IMR-90 (cell line): ENCODE data around the gene DYNLT3.

Experiments used
- CTCF ChIP-seq: conservative IDR thresholded peaks from 2 replicates; pipeline ENCODE4 v1.5.1; 2012; ENCODE audit warnings: mild to moderate bottlenecking, low read depth, low read length, improper control_type of control experiment
- ELK1 ChIP-seq: fragments of 150-350 bp; IDR thresholded peaks from 2 replicates; pipeline ENCODE4 v1.6.1; 2016; ENCODE audit warnings: low read depth, mild to moderate bottlenecking, low read length, moderate library complexity, borderline replicate concordance
- MAZ ChIP-seq: IDR thresholded peaks from 2 replicates; pipeline ENCODE4 v1.6.1; 2012; ENCODE audit warnings: low read depth, mild to moderate bottlenecking, low read length, improper control_type of control experiment, moderate library complexity, borderline replicate concordance
- POLR2A ChIP-seq: IDR thresholded peaks from 2 replicates; pipeline ENCODE4 v1.6.1; 2012; ENCODE audit warnings: mild to moderate bottlenecking, low read depth, low read length

GRCh38 chrX:37796310-37796709, 51.1 kb downstream of the DYNLT3 start:
- TF ChIP-seq POLR2A (no peak), CTCF (no peak), MAZ (no peak), ELK1 (no peak)
